ENCODE measurements around the gene PBX3.

DNA sequence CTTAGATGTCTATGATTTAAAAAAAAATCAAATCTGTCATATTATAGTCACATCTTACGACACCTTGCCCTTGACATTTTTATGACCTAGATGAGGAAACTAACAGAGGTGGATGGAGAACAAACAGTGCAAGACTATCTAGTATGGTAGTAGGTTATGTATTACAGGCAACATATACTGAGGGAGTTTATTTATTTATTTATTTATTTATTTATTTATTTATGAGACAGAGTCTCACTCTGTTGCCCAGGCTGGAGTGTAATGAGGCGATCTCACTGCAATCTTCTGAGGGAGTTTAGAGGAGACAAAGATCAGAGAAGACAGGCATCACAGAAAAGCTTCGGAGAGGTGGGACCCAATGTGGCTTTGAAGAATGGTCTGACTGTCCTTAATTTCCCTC is 4.5 kb upstream of the PBX3 start:
- TF ChIP-seq, protein P1, sequence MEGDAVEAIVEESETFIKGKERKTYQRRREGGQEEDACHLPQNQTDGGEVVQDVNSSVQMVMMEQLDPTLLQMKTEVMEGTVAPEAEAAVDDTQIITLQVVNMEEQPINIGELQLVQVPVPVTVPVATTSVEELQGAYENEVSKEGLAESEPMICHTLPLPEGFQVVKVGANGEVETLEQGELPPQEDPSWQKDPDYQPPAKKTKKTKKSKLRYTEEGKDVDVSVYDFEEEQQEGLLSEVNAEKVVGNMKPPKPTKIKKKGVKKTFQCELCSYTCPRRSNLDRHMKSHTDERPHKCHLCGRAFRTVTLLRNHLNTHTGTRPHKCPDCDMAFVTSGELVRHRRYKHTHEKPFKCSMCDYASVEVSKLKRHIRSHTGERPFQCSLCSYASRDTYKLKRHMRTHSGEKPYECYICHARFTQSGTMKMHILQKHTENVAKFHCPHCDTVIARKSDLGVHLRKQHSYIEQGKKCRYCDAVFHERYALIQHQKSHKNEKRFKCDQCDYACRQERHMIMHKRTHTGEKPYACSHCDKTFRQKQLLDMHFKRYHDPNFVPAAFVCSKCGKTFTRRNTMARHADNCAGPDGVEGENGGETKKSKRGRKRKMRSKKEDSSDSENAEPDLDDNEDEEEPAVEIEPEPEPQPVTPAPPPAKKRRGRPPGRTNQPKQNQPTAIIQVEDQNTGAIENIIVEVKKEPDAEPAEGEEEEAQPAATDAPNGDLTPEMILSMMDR (IDR thresholded peaks at IDR 0.05), result no peak
- no peak for TF ChIP-seq POLR2A (IDR thresholded peaks at IDR 0.05)
- TF ChIP-seq POLR2AphosphoS5 (IDR thresholded peaks at IDR 0.05; ENCODE audit: insufficient read depth in 1 of 2, low read depth in 1 of 2), result no peak
